Activated CD4-positive, alpha-beta T cell treated with anti-CD3 and anti-CD28 coated beads, Interleukin-10, Interleukin-2, amounts not matched to agents 100 ng/mL and 50 ng/mL, durations not matched to agents 16 hours and 8 hours (primary cell): ENCODE data around the gene SETD5.
A peak's percentile ranks its signal among the peaks of the same experiment; 100 is the strongest.

Experiments
- DNase-seq: peaks from one replicate; pipeline ENCODE4 v3.0.0-alpha.2; 2020

The SETD5 gene

GRCh38 chr3:9409981-9410854, 12.8 kb downstream of the SETD5 start:
- no peak for DNase-seq

GRCh38 chr3:9411302-9411701, 13.9 kb downstream of the SETD5 start:
- no peak for DNase-seq

GRCh38 chr3:9412293-9412692, 14.9 kb downstream of the SETD5 start:
- no peak for DNase-seq

GRCh38 chr3:9414826-9415225, 17.4 kb downstream of the SETD5 start:
- no peak for DNase-seq

- no peak for DNase-seq
Measured at GRCh38 chr3:9415485-9416138, 18.2 kb downstream of the SETD5 start.

GRCh38 chr3:9416139-9416780, 18.8 kb downstream of the SETD5 start:
- no peak for DNase-seq

- peak; percentile 9 for DNase-seq
Measured at GRCh38 chr3:9420850-9421549, 23.6 kb downstream of the SETD5 start.

- DNase-seq: peak; percentile 26
Measured at GRCh38 chr3:9422712-9423424, 25.5 kb downstream of the SETD5 start.

GRCh38 chr3:9428411-9428810, 31.0 kb downstream of the SETD5 start:
- DNase-seq: no peak

GRCh38 chr3:9430733-9431132, 33.3 kb downstream of the SETD5 start:
- DNase-seq: no peak

- DNase-seq: no peak
Measured at GRCh38 chr3:9433627-9434521, 36.5 kb downstream of the SETD5 start.

- DNase-seq: no peak
Measured at GRCh38 chr3:9435316-9435715, 37.9 kb downstream of the SETD5 start.

- no peak for DNase-seq
Measured at GRCh38 chr3:9439331-9439730, 41.9 kb downstream of the SETD5 start.

- no peak for DNase-seq
Measured at GRCh38 chr3:9441501-9442221, 44.2 kb downstream of the SETD5 start.

GRCh38 chr3:9448071-9448470, 50.7 kb downstream of the SETD5 start:
- peak; percentile 14 for DNase-seq

- DNase-seq: no peak
Measured at GRCh38 chr3:9448643-9449042, 51.2 kb downstream of the SETD5 start.

- DNase-seq: no peak
Measured at GRCh38 chr3:9450126-9450525, 52.7 kb downstream of the SETD5 start.

GRCh38 chr3:9450991-9451390, 53.6 kb downstream of the SETD5 start:
- DNase-seq: no peak

- peak; percentile 35 for DNase-seq
Measured at GRCh38 chr3:9452417-9452816, 55.0 kb downstream of the SETD5 start.

GRCh38 chr3:9455596-9456131, 58.2 kb downstream of the SETD5 start:
- DNase-seq: no peak
